Upper lobe of right lung (tissue), 1 donor: Measurements from ENCODE around the gene CLDN19. TPM values are rescaled to one million over a fixed set of nuclear protein-coding genes. Genes with fewer than 3 reads are reported as not detected.

Experiments
- ATAC-seq: fragments of 200-7000 bp; cut with Tn5 transposase; one replicate; pipeline ENCODE4 v1.9.1; 2020; ENCODE audit warnings: mild to moderate bottlenecking, moderate library complexity
- DNase-seq: peaks from one replicate; pipeline ENCODE4 v3.0.0-alpha.2; 2020
- H3K27ac ChIP-seq: fragments of 200-600 bp; one replicate; pipeline ENCODE4 v1.8.0; 2022
- H3K27me3 ChIP-seq: fragments of 200-600 bp; one replicate; pipeline ENCODE4 v1.8.0; 2022; ENCODE audit warnings: mild to moderate bottlenecking
- H3K36me3 ChIP-seq: fragments of 200-600 bp; one replicate; pipeline ENCODE4 v1.8.0; 2022
- H3K4me1 ChIP-seq: fragments of 200-600 bp; one replicate; pipeline ENCODE4 v1.8.0; 2022
- H3K4me3 ChIP-seq: fragments of 200-600 bp; one replicate; pipeline ENCODE4 v1.8.0; 2022; ENCODE audit warnings: mild to moderate bottlenecking
- H3K9me3 ChIP-seq: fragments of 200-600 bp; one replicate; pipeline ENCODE4 v1.8.0; 2022
- CTCF ChIP-seq: fragments of 200-600 bp; IDR thresholded peaks from one replicate; pipeline ENCODE4 v1.8.0; 2022; ENCODE audit warnings: antibody characterized with exemption
- intact Hi-C: fragments of 100-400 bp; cut with DNase I; formaldehyde crosslinking; loops from one replicate; pipeline ENCODE4 v1.11.0; 2022
- total RNA-seq: library from RNA; stranded (reverse); fragmentation: NEBNext Ultra II Directional; extraction: Animal tissue kit (Norgen Biotek cat#: 25700); gene quantifications from one replicate; pipeline ENCODE4 v1.2.1, GENCODE V29; 2021
- donor health status: DM: no; HTN: yes; CAD: no; lungs with severe emphysema.

CLDN19 gene
- total RNA-seq, 1 donor from 2014 or later: not detected

GRCh38 chr1:42773420-42773819 lies 33.4 kb upstream of the CLDN19 start:
- no peak overlapping the region for H3K4me3 ChIP-seq
- intact Hi-C loops: no loop called here
- no peak for DNase-seq
- peaks cover 5% of the 10 kb centered on the region for H3K4me1 ChIP-seq
- TF ChIP-seq CTCF: no peak
- H3K36me3 ChIP-seq: peaks cover 48% of the 10 kb centered on the region
- no peaks in the 10 kb centered on the region for H3K9me3 ChIP-seq
- no peak overlapping the region for H3K27ac ChIP-seq
- H3K27me3 ChIP-seq: no peaks in the 10 kb centered on the region
- no peak for ATAC-seq

DNA sequence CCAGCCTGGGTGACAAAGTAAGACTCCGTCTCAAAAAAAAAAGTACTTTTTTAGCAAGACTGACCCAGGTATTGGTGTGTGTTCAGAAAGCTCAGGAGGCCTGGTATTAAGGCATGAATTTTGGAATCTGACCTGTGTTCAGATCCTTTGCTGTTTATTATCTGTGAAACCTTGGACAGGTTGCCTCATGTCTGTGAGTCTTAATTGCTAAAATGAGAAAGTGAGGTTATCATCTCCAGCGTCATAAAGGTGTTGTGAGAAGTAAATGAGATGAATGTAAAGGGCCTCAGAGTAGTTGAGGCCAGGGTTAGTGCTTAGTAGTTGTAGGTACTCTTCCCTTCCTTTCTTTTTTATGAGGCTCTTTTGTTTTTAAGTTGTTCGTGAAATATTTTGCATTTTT lies 29.8 kb upstream of the CLDN19 start:
- Histone ChIP-seq H3K9me3 (no peaks in the 10 kb centered on the region), H3K27ac (no peak overlapping the region), H3K36me3 (peaks cover 15% of the 10 kb centered on the region), H3K4me3 (no peak overlapping the region), H3K27me3 (no peaks in the 10 kb centered on the region), H3K4me1 (peaks cover 23% of the 10 kb centered on the region)
- intact Hi-C loops: no loop called here
- TF ChIP-seq CTCF: no peak
- DNase-seq (no peak), ATAC-seq (no peak)

DNA sequence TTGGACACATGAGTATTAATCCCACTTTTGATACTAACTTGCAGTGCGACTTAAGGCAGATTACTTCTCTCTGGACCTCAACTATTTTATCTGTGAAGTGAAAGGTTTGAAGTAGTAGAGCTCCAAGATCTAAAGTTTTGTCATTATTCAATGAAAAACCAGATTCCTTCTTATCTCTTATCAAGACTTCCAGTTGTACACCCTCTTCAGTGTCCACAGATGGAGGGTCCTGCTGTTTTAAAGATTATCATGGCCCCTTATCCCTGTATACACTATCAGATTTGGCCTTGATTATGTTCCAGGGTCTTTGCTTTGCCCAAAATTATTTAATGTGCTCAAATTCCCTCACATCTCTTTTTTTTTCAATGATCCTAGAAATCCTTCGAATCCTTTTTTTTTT lies 28.1 kb upstream of the CLDN19 start:
- no peak for ATAC-seq
- Histone ChIP-seq H3K27me3 (no peaks in the 10 kb centered on the region), H3K27ac (no peak overlapping the region), H3K4me1 (peaks cover 28% of the 10 kb centered on the region), H3K36me3 (no peaks in the 10 kb centered on the region), H3K9me3 (no peaks in the 10 kb centered on the region), H3K4me3 (peak overlapping the region; percentile 88)
- intact Hi-C loops: no loop called here
- TF ChIP-seq CTCF: no peak
- no peak for DNase-seq

DNA sequence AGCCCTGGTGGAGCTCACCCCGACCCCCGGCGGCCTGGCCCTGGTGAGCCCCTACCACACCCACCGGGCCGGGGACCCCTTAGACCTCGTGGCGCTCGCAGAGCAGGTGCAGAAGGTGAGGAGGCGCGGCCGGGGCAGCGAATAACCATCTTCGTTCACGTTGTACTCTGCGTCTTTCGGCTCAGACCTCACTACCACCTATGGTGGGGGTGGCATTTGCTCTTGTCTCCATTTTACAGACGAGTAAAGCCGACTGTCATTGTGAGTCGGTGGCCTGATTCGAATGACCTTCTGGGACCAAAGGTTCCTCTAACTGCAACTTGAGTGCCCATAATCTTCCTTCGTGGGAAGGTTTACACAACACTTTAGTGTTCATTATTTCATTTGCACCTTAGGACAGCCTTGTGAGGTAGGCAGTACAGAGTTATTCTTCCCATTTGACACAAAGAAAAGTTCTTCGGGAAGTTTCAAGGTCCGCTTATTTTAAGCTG lies 27.5 kb upstream of the CLDN19 start:
- H3K36me3 ChIP-seq: no peaks in the 10 kb centered on the region
- peaks cover 28% of the 10 kb centered on the region for H3K4me1 ChIP-seq
- DNase-seq: no peak
- no peaks in the 10 kb centered on the region for H3K27me3 ChIP-seq
- ATAC-seq: no peak
- peak overlapping the region; percentile 94 for H3K27ac ChIP-seq
- H3K4me3 ChIP-seq: peak overlapping the region; percentile 88
- intact Hi-C loops: no loop called here
- TF ChIP-seq CTCF: no peak
- no peaks in the 10 kb centered on the region for H3K9me3 ChIP-seq

DNA sequence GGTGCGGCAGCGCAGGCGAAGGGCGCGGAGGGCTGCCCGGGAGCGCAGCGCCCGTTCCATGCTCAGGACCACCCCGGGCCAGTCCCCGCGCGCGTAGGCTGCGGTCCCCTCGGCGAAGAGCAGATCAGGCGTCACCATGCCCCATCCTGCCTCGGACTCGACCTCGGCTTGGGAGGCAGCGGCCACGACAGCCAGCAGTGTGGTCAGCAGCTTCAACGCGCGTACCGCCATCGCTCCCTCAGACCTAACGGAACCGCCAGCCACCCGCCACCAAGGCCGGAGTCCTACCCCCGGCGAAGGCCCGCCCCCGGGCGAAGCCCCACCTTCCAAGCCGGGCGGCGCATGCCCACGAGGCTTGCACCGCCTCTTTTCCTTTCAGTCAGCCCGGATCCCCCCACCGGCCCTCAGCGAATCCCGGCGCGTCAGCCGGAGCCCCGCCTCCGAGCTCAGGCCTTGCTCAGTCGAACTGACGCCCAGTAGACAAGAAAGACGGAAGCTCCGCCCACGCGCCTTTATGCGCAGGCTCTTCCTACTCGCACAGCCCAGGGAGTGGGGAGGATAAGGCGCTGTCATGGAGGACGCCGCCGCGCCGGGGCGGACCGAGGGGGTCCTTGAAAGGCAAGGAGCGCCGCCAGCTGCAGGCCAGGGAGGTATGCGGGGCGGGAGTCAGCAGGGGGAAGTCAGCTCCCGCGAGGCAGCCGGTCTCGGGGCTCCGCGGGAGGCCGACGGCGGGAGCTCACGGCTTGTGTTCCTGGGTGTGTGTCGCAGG lies 26.9 kb upstream of the CLDN19 start, which contains the start of the genes C1orf50 and P3H1:
C1orf50 (plus strand) TSS at position 509 of the 769 bp plus-strand sequence; CDS start at position 572, 63 bp downstream.
P3H1 (minus strand) TSS at position 288 of the 769 bp plus-strand sequence; CDS start at position 231, 57 bp downstream.
- intact Hi-C loops: no loop called here
- no peak for TF ChIP-seq CTCF
- peak within 1 kb of the TSS; percentile 88 for H3K4me3 ChIP-seq
- no peaks in the 10 kb centered on the region for H3K9me3 ChIP-seq
- H3K36me3 ChIP-seq: peaks cover 4% of the 10 kb centered on the region
- H3K4me1 ChIP-seq: peaks cover 28% of the 10 kb centered on the region
- ATAC-seq: peak; percentile 98
- peak; percentile 100 for DNase-seq
- H3K27me3 ChIP-seq: no peaks in the 10 kb centered on the region
- H3K27ac ChIP-seq: peak within 1 kb of the TSS; percentile 94
